NCI-H146 (cell line): ENCODE results near the gene RGS14.
"Not testable (repeated sequence)": the region's sequence is repeated elsewhere in the genome, so short reads cannot be mapped to it uniquely, and the experiment has no call there.

Experiments
- DNase-seq: peaks from one replicate; lab custom pipeline; 2025; lab: John Stamatoyannopoulos, UW

Gene RGS14

GRCh38 chr5:177365845-177366527 lies 8.3 kb downstream of the RGS14 start:
- DNase-seq: no peak

- DNase-seq: no peak
Observed at GRCh38 chr5:177366528-177367322, 9.0 kb downstream of the RGS14 start.

GRCh38 chr5:177367323-177367848 lies 9.7 kb downstream of the RGS14 start:
- DNase-seq: no peak

GRCh38 chr5:177367981-177368868 lies 10.5 kb downstream of the RGS14 start:
- no peak for DNase-seq

GRCh38 chr5:177368869-177369644 lies 11.3 kb downstream of the RGS14 start:
- no peak for DNase-seq

GRCh38 chr5:177369645-177370440 lies 12.1 kb downstream of the RGS14 start:
- no peak for DNase-seq

- peak; percentile 89 for DNase-seq
Observed at GRCh38 chr5:177370488-177371119, 12.9 kb downstream of the RGS14 start.

- DNase-seq: no peak
Observed at GRCh38 chr5:177371120-177372033, 13.7 kb downstream of the RGS14 start.

- DNase-seq: no peak
Observed at GRCh38 chr5:177372034-177372896, 14.5 kb downstream of the RGS14 start.

- DNase-seq: no peak
Observed at GRCh38 chr5:177372910-177373309, 15.2 kb downstream of the RGS14 start.

GRCh38 chr5:177373806-177374205 lies 16.1 kb downstream of the RGS14 start:
- DNase-seq: no peak

GRCh38 chr5:177374211-177374610 lies 16.5 kb downstream of the RGS14 start:
- DNase-seq: no peak

GRCh38 chr5:177375516-177375915 lies 17.8 kb downstream of the RGS14 start:
- DNase-seq: not testable (repeated sequence)

- no peak for DNase-seq
Observed at GRCh38 chr5:177376107-177376506, 18.4 kb downstream of the RGS14 start.

GRCh38 chr5:177377851-177378776 lies 20.4 kb downstream of the RGS14 start:
- DNase-seq: no peak

GRCh38 chr5:177378884-177379883 lies 21.5 kb downstream of the RGS14 start:
- no peak for DNase-seq
